ENCODE results near the gene SPTBN4. TPM values are rescaled to one million over a fixed set of nuclear protein-coding genes. Genes with fewer than 3 reads are reported as not detected.

The SPTBN4 gene
- total RNA-seq, 1 experiment from 2014 or later, result 1.9 TPM

DNA sequence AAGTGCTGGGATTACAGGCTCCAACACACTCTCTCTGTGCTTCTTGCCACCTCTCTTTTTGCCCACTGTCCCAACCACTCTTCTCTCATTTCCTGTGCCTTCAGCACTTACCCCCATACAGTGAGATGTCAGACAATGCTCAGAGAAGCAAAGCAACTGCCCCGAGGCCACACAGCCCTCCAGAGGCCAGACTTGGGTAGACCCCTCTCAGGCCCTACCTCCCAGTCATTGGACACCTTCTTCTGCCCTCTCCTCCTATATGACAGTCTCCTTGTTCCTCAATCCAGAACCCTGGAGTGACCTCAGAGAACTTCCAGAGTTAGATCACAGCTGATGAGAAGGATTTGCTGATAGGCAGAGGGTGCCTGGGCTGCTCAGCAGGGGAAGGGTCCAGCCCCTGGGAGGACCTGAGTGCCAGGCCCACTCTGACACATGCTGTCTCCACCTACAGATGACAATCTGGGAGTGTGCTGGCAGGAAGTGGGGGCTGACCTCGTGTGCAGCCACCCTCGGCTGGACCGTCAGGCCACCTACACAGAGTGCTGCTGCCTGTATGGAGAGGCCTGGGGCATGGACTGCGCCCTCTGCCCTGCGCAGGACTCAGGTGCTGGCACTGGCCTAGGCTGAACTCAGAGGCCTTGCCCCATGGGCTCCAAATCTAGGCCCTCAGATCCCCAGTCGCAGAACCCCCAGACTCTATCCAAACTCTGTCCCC is 158.8 kb downstream of the SPTBN4 start:
- Histone ChIP-seq H3F3A (ENCODE audit: low read length, unreplicated experiment) (no peaks in the 10 kb centered on the region), H4K20me1 (ENCODE audit: low read length) (no peaks in the 10 kb centered on the region), H3K36me3 (ENCODE audit: low read depth, low read length) (no peaks in the 10 kb centered on the region), H3K9ac (ENCODE audit: low read length) (no peak overlapping the region), H3K27me3 (ENCODE audit: low read length) (no peaks in the 10 kb centered on the region), H3K9me2 (replicated peaks; ENCODE audit: low read length) (no peaks in the 10 kb centered on the region), H3K4me2 (ENCODE audit: low read length) (no peak overlapping the region), H2AFZ (ENCODE audit: low read length) (no peak overlapping the region), H3K9me3 (ENCODE audit: low read length) (no peaks in the 10 kb centered on the region), H3K4me1 (ENCODE audit: insufficient read depth, low read length) (no peaks in the 10 kb centered on the region), H3K27ac (ENCODE audit: low read length) (no peak overlapping the region), H3K79me2 (ENCODE audit: low read length) (no peaks in the 10 kb centered on the region), H3K4me3 (ENCODE audit: low read length) (no peak overlapping the region)
- no peak for ATAC-seq
- intact Hi-C loops (cut with micrococcal nuclease), result no loop called here
- DNase-seq, result no peak
- no TSS peak for BruUV-seq (replicated peaks)
- TF ChIP-seq, protein P1, sequence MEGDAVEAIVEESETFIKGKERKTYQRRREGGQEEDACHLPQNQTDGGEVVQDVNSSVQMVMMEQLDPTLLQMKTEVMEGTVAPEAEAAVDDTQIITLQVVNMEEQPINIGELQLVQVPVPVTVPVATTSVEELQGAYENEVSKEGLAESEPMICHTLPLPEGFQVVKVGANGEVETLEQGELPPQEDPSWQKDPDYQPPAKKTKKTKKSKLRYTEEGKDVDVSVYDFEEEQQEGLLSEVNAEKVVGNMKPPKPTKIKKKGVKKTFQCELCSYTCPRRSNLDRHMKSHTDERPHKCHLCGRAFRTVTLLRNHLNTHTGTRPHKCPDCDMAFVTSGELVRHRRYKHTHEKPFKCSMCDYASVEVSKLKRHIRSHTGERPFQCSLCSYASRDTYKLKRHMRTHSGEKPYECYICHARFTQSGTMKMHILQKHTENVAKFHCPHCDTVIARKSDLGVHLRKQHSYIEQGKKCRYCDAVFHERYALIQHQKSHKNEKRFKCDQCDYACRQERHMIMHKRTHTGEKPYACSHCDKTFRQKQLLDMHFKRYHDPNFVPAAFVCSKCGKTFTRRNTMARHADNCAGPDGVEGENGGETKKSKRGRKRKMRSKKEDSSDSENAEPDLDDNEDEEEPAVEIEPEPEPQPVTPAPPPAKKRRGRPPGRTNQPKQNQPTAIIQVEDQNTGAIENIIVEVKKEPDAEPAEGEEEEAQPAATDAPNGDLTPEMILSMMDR (conservative IDR thresholded peaks at IDR 0.05; ENCODE audit: low read depth, low read length), result no peak
- TF ChIP-seq EZH2phosphoT487 (IDR thresholded peaks at IDR 0.05; ENCODE audit: borderline replicate concordance, low read length) (no peak), EZH2 (IDR thresholded peaks at IDR 0.05; ENCODE audit: low read length, unreplicated experiment) (no peak)
- CTCF ChIA-PET, result no interaction called here
- POLR2A ChIA-PET (ENCODE audit: unreplicated experiment), result no interaction called here

Other genes with a start within 250 kb of the SPTBN4 start
- 0.15 and 0.17 TPM in 2 replicates for gene TTC9B, start 248.6 kb upstream of the SPTBN4 start, total RNA-seq (2014; rRNA removed)
- not detected in 2 replicates for gene CCNP, start 240.3 kb upstream of the SPTBN4 start, total RNA-seq (2014; rRNA removed)
- 80.6 and 84.9 TPM in 2 replicates for gene AKT2, start 181.7 kb upstream of the SPTBN4 start, total RNA-seq (2014; rRNA removed)
- gene C19orf47, start 118.6 kb upstream of the SPTBN4 start, total RNA-seq (2014; rRNA removed), result 13.9 and 18.2 TPM in 2 replicates
- gene PLD3, start 118.3 kb upstream of the SPTBN4 start, total RNA-seq (2014; rRNA removed), result 95.4 and 96.1 TPM in 2 replicates
- gene HIPK4, start 76.8 kb upstream of the SPTBN4 start, total RNA-seq (2014; rRNA removed), result 0.46 TPM in 1 of 2 replicates, not detected in the other
- 2.2 and 2.7 TPM in 2 replicates for gene PRX, start 53.6 kb upstream of the SPTBN4 start, total RNA-seq (2014; rRNA removed)
- 16.1 and 16.8 TPM in 2 replicates for gene SERTAD1, start 41.0 kb upstream of the SPTBN4 start, total RNA-seq (2014; rRNA removed)
- 7.9 and 12.9 TPM in 2 replicates for gene SERTAD3, start 22.7 kb upstream of the SPTBN4 start, total RNA-seq (2014; rRNA removed)
- gene BLVRB, start 1.3 kb upstream of the SPTBN4 start, total RNA-seq (2014; rRNA removed), result 196 and 246 TPM in 2 replicates
- gene SHKBP1, start 109.9 kb downstream of the SPTBN4 start, total RNA-seq (2014; rRNA removed), result 43.0 and 63.2 TPM in 2 replicates
- gene LTBP4, start 134.4 kb downstream of the SPTBN4 start, total RNA-seq (2014; rRNA removed), result 8.9 and 16.7 TPM in 2 replicates
- gene NUMBL, start 223.7 kb downstream of the SPTBN4 start, total RNA-seq (2014; rRNA removed), result 14.5 and 21.4 TPM in 2 replicates
- 17.2 and 19.5 TPM in 2 replicates for gene COQ8B, start 249.9 kb downstream of the SPTBN4 start, total RNA-seq (2014; rRNA removed)